Hair follicular keratinocyte (primary cell): ENCODE data around the gene POLR3K. TPM values are rescaled to one million over a fixed set of nuclear protein-coding genes. Genes with fewer than 3 reads are reported as not detected.

Experiments used
- total RNA-seq: library from RNA; depleted of rRNA; stranded (reverse); fragments of >200 nt; gene quantifications from 2 replicates; pipeline ENCODE4 v1.2.3, GENCODE V29; 2015

Gene POLR3K
- total RNA-seq: 2.7 and 8.7 TPM in 2 replicates

DNA sequence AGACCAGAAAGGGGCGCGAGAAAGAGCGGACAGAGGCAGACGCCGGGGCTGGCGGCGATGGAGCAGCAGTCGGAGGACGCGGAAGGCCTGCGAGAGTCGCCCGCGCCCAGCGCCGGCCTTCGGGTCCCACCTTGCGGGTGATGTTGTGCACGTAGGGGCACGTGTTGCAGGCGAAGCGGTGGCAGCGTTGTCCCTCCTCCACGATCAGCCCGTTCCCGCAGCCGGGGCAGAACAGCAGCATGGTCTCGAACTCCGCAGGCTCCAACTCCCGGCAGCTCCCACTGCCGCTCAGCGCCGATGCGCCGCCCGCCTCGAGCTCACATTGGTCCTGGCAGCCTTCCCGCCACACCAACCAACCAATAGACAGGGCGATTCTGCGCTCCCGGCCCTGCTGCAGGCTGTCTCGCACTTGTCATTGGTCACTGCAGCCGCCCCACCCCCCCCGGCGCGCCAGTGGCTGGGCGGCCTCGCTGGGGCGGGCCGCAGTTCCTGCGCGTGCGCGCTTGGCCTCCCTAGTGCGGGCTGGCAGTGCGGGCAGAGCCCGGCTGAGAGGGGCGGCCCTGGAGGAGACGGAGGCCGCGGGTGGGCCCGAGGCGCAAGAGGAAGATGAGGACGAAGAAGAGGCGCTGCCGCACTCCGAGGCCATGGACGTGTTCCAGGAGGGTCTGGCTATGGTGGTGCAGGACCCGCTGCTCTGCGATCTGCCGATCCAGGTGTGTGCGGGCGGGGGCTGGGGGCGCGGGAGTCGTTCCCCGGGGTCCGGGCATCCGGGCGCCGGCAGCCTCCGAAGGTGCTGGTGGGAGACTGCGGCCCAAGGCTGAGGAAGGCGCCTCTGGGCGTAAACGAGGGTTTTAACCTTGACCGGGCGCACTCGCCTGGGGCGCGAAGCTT, at the start of gene POLR3K, which contains the start of gene SNRNP25:
Gene POLR3K (minus strand): TSS at position 263 of the 891 bp plus-strand sequence. CDS start 22 bp downstream, at position 241.
Gene SNRNP25 (plus strand): TSS at position 483 of the 891 bp plus-strand sequence. CDS start 189 bp downstream, at position 672.

GRCh38 chr16:77807-78443, 24.5 kb upstream of the POLR3K start, which contains the start of gene MPG:
Gene MPG, plus strand, starts transcription at chr16:78225. Its CDS starts 85 bp downstream, at chr16:78310.

DNA sequence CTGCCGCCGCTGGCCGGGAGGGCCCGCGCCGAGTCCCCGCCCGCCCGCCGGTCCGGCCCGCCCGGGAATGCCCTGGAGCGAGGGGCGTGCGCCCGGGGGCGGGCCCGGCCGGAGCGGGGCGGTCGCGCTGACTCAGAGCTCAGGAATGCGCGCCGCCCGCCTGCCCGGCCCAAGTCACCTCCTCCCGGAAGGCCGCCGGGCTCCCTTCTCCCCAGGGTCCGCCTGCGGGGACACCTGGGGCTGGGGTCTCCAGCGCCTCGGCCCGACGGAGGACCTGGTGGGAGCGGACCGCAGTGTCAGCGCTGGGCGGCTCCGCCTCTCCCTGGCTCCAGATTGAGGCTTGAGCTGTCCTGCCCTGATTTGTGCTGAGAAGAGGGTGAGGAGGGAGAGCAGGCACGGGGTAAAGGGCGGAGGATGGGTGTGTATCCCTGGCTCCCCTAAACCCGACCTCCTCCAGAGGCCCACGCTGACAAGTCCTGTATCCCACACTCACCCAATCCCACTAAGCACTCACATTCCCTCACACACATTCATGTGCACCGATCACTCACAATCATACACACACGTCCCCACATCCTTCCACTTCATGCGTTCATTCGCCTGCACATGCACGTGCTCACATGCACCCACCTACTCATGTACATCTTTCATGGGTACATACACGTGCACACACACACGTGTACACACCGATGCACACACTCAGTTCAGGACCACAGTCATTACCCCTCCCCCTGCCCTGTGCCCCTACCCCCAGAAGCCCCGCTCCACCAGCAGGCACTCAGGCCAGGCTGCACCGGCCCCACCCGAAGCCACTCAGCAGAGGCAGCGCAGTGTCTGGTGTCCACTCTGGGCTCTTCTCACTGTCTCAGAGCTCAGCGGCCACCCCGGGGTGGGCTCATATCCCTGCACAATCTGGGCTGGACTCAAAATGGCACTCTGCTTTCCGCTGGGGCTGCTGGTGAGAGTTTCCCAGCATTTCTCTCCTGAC, 19.4 kb upstream of the POLR3K start, which contains the start of gene RHBDF1:
Gene RHBDF1 (minus strand): TSS at position 71 of the 988 bp plus-strand sequence. CDS start 7,616 bp downstream, outside the sequence.

Other genes starting within 250 kb of the POLR3K start
- gene SNRNP25, start 220 bp upstream of the POLR3K start, total RNA-seq: 12.7 and 56.5 TPM in 2 replicates
- 15.0 and 31.4 TPM in 2 replicates for gene RHBDF1, start 19.0 kb upstream of the POLR3K start, total RNA-seq
- 105 and 155 TPM in 2 replicates for gene MPG, start 24.6 kb upstream of the POLR3K start, total RNA-seq
- gene NPRL3, start 85.1 kb upstream of the POLR3K start, total RNA-seq: 18.1 and 19.1 TPM in 2 replicates
- not detected in 2 replicates for gene HBZ, start 99.0 kb upstream of the POLR3K start, total RNA-seq
- gene HBM, start 112.4 kb upstream of the POLR3K start, total RNA-seq: not detected in 2 replicates
- not detected in 2 replicates for gene HBA2, start 119.3 kb upstream of the POLR3K start, total RNA-seq
- not detected in 2 replicates for gene HBA1, start 123.1 kb upstream of the POLR3K start, total RNA-seq
- gene HBQ1, start 126.9 kb upstream of the POLR3K start, total RNA-seq: 0.78 and 2.2 TPM in 2 replicates
- 31.4 and 33.0 TPM in 2 replicates for gene LUC7L, start 175.8 kb upstream of the POLR3K start, total RNA-seq
- 53.9 and 60.4 TPM in 2 replicates for gene FAM234A, start 181.2 kb upstream of the POLR3K start, total RNA-seq
- 0.11 and 0.16 TPM in 2 replicates for gene RGS11, start 222.3 kb upstream of the POLR3K start, total RNA-seq
- gene ARHGDIG, start 227.0 kb upstream of the POLR3K start, total RNA-seq: not detected in 2 replicates
- gene PDIA2, start 229.6 kb upstream of the POLR3K start, total RNA-seq: 0.47 TPM in 1 of 2 replicates, not detected in the other